ENCODE results near the gene ZBTB17.

ZBTB17 gene

GRCh38 chr1:15946571-15947381 is 29.1 kb downstream of the ZBTB17 start:
- DNase-seq = no peak

- no peak for DNase-seq
Measured at GRCh38 chr1:15945832-15946448, 30.0 kb downstream of the ZBTB17 start.

- no peak for DNase-seq
Measured at GRCh38 chr1:15945011-15945831, 30.7 kb downstream of the ZBTB17 start.

- DNase-seq = no peak
Measured at GRCh38 chr1:15944308-15945010, 31.4 kb downstream of the ZBTB17 start.

- DNase-seq = no peak
Measured at GRCh38 chr1:15943992-15944307, 32.0 kb downstream of the ZBTB17 start.

- DNase-seq = no peak
Measured at GRCh38 chr1:15943328-15943991, 32.4 kb downstream of the ZBTB17 start.

- no peak for DNase-seq
Measured at GRCh38 chr1:15942661-15943327, 33.1 kb downstream of the ZBTB17 start.

GRCh38 chr1:15941899-15942660 is 33.8 kb downstream of the ZBTB17 start:
- no peak for DNase-seq

GRCh38 chr1:15941044-15941840 is 34.7 kb downstream of the ZBTB17 start:
- no peak for DNase-seq

GRCh38 chr1:15940110-15941043 is 35.5 kb downstream of the ZBTB17 start:
- no peak for DNase-seq

- DNase-seq = no peak
Measured at GRCh38 chr1:15939181-15940109, 36.5 kb downstream of the ZBTB17 start.

GRCh38 chr1:15938628-15939161 is 37.2 kb downstream of the ZBTB17 start:
- DNase-seq = no peak

GRCh38 chr1:15937706-15938168 is 38.2 kb downstream of the ZBTB17 start:
- no peak for DNase-seq

- no peak for DNase-seq
Measured at GRCh38 chr1:15937146-15937545, 38.8 kb downstream of the ZBTB17 start.

GRCh38 chr1:15936025-15936424 is 39.9 kb downstream of the ZBTB17 start:
- DNase-seq = no peak

- no peak for DNase-seq
Measured at GRCh38 chr1:15935056-15935950, 40.6 kb downstream of the ZBTB17 start.
